ENCODE data around the gene ACSL6.

GRCh38 chr5:131997727-131998117, 13.7 kb downstream of the ACSL6 start:
- TF ChIP-seq EZH2 (IDR thresholded peaks at IDR 0.05; ENCODE audit: borderline replicate concordance, insufficient read depth, low read depth, low read length, poor library complexity, severe bottlenecking) (no peak), CTCF (IDR thresholded peaks at IDR 0.05) (no peak)
